ENCODE measurements around the gene PHLPP1.

GRCh38 chr18:62741584-62741983 is 26.2 kb downstream of the PHLPP1 start:
- TF ChIP-seq, protein P1, sequence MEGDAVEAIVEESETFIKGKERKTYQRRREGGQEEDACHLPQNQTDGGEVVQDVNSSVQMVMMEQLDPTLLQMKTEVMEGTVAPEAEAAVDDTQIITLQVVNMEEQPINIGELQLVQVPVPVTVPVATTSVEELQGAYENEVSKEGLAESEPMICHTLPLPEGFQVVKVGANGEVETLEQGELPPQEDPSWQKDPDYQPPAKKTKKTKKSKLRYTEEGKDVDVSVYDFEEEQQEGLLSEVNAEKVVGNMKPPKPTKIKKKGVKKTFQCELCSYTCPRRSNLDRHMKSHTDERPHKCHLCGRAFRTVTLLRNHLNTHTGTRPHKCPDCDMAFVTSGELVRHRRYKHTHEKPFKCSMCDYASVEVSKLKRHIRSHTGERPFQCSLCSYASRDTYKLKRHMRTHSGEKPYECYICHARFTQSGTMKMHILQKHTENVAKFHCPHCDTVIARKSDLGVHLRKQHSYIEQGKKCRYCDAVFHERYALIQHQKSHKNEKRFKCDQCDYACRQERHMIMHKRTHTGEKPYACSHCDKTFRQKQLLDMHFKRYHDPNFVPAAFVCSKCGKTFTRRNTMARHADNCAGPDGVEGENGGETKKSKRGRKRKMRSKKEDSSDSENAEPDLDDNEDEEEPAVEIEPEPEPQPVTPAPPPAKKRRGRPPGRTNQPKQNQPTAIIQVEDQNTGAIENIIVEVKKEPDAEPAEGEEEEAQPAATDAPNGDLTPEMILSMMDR (conservative IDR thresholded peaks at IDR 0.05; ENCODE audit: low read depth, low read length): no peak
- no peak for TF ChIP-seq EZH2 (IDR thresholded peaks at IDR 0.05; ENCODE audit: low read length, unreplicated experiment)

All from PC-3 (cell line).